GM19239 (cell line): ENCODE data around the gene ARPIN.

Source experiments
- DNase-seq: peaks from one replicate; pipeline ENCODE4 v3.0.0; 2011; ENCODE audit warnings: low spot score; ENCODE audit not compliant: insufficient read length
- FAIRE-seq: peaks from 2 replicates; lab custom pipeline; 2011; peaks lifted over from hg19 to GRCh38; lab: Jason Lieb, UNC

ARPIN gene

GRCh38 chr15:89851673-89852341 is 60.9 kb downstream of the ARPIN start:
- DNase-seq = no peak
- no peak for FAIRE-seq

GRCh38 chr15:89848970-89849292 is 63.8 kb downstream of the ARPIN start:
- no peak for FAIRE-seq
- DNase-seq = no peak

- FAIRE-seq = no peak
- no peak for DNase-seq
Measured at GRCh38 chr15:89847101-89847500, 65.7 kb downstream of the ARPIN start.

- DNase-seq = no peak
- FAIRE-seq = no peak
Measured at GRCh38 chr15:89845305-89845893, 67.4 kb downstream of the ARPIN start.
